Ecto neural progenitor cell (in vitro differentiated cells): ENCODE data around the gene SEMA3A.
"Not testable (repeated sequence)": the region's sequence is repeated elsewhere in the genome, so short reads cannot be mapped to it uniquely, and the experiment has no call there.

Experiments used
- DNase-seq: peaks from one replicate; pipeline ENCODE4 v3.0.0-alpha.2; 2018; ENCODE audit warnings: low spot score

The SEMA3A gene

DNA sequence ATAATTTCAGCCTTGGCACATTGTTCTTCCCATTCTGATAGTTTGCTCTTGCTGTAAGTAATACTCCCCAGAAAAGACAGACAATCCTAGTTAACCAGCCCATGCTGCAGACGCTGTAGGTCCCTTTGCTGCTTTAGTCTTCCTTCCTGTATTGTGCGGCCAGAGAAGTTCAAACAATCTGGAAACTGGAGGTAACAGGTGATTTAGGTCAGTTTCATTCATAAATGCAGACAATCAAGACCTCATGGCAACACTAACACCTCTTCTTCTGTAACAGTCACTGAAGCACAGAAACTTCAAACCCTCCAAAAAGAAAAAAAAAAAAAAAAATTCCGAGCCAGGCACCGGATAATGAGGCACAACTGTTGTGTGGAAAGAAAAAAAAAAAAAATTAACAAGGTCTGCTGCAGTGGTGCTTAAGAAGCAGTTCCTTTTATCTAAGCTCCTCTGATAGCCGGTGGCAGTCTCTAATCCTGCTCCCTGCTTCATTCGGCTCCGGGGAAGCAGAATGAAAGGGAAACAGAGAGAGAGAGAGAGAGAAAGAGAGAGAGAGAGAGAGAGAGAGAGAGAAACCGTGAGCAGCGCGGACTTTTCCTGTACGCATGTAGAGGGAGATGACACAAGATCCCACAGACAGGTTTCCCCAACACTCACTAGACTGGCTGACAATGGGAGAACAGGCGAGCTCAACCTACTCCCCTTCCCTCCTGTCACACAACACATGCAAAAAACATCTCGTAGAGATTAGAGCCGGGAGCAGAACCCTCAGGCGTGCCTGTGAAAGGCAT, at the start of gene SEMA3A:
TSS of gene SEMA3A (minus strand) at position 306 of the 788 bp plus-strand sequence. CDS start at position 103, 203 bp downstream.
- DNase-seq: peak; percentile 62

- not testable (repeated sequence) for DNase-seq
Observed at GRCh38 chr7:84243037-84243436, 48.4 kb upstream of the SEMA3A start.

- DNase-seq: no peak
Observed at GRCh38 chr7:84238596-84238995, 44.0 kb upstream of the SEMA3A start.

DNA sequence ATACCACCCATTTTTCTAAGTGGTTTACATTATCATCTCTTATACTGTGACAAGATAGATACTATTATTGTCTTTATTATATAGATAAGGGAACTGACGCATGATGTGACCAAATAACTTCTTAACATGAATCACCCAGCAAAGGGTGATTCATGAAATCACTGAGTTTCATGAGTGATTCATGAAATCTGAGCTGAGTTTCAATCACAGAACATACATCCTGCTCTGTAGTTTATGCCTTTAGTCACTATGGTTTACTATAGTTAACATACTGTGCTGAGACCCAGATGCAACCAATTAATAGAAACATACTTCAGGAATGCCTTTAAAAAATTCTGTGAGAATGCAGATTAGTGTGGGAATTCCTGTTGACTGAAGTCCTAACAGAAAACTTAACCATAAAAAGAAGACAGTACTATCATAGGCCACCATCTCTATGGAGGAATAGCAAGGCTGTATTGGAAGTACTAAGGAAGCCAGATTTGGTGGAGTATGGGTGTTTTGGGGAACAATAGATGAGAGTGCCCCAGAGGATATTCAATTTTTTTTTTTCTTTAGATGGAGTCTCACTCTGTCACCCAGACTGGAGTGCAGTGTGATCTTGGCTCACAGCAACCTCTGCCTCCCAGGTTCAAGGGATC, 43.1 kb upstream of the SEMA3A start:
- DNase-seq: no peak

DNA sequence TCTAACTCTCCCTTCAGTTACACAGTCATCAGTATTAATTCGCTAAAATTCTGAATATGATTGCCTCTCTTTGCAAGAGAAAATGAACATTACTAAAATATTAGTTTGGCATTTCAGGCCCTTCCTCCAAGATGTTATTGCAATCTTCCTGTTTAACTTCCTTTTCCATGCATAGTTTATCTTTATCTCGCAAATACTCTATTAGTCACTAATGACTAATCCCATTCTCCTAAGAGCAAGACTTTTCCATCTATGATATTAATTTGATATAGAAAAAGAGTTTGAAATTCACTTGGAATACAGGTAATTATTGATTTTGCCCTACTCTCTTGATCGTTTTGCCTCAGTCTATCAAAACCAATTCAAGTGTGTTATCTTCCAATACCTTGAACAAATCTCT, 41.8 kb upstream of the SEMA3A start:
- no peak for DNase-seq

DNA sequence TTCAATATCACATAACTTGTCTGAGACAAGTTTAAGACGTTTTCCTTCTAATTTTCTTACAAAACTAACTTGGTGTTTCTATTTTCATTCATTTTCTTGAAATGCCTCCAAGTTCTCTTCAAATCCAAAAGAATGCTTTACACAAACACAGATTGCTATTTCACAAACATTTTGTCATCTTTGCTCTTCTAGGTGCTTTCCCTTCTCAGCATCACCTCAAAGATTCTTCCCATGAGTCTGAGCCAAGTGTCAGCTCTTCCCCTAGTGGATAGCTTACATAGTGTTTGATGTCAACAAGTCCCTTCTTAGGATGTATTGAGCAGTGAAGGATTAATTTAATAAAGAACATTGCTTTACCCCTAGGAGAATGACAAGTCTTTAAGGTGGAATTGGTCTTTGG, 38.1 kb upstream of the SEMA3A start:
- no peak for DNase-seq

DNA sequence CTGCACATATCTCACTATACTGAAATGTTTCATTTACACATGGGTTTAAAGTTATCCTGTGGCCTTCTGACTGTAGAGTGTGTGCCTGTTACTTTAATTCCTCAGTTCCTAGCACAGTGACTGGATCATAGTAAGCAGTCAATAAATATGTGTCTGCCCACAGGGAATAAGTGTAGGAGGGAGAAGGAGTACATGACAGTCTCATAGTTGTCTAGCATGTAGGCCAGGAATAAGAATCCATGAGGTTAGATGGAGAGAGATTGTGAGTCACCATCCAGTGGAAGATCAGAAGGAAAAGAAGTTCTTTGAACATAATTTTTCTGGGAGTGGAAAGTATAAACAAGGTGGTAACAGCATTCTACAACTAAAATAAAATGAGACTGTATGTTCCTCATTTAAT, 36.6 kb upstream of the SEMA3A start:
- no peak for DNase-seq

- DNase-seq: no peak
Observed at GRCh38 chr7:84230491-84230890, 35.9 kb upstream of the SEMA3A start.

DNA sequence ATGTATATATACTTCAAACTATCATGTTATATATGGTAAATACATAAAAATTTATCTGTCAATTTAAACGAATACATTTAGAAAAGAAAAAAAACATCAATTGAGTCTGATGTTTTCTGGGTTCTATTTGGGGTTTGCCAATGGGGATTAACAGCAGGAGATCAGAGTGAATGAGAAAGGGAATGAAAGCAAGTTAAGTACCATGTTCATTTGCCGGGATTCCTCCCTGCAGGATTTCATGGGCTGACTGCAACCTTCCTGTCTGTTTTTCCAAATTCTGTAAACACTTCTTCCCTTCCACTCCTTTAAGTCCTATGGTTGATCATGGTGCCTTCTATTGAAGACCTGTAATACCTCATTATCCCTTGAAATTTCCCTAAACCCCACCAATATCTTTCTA, 33.9 kb upstream of the SEMA3A start:
- no peak for DNase-seq

DNA sequence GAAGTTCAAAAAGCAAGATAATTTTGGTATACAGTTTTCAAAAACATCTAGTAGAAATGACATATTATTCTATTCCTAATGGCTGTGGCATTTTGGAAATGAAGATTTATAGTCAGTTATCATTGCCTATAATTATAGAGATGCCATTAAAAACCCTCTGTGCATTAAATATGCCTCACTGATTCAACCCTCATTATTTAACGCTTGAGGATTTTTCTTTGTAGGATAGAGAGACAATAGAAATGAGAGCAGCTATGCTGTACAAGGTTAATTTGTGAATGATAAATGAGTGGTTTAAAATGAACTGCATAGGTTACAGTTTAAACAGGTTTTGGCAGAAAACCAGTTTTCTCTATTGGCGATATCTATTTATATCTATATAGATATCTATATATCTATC, 32.2 kb upstream of the SEMA3A start:
- no peak for DNase-seq

DNA sequence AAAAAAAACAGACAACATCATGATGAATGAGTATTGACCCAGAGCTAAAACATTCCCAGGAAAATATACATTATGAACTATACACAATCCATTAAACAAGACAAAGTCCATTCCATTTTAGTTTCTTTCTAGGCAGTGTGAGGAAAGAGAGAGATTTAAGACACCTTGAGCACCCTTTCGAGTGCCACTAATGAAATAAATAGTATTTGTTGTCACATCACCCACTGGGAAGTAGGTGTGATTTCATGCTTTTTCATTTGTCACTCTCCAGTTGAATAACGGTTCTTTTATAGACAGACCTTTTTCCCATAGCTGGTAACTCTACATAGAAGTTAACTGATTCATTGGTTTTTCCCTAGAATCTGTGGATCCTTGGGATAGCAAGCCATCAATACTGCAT, 29.9 kb upstream of the SEMA3A start:
- DNase-seq: no peak

DNA sequence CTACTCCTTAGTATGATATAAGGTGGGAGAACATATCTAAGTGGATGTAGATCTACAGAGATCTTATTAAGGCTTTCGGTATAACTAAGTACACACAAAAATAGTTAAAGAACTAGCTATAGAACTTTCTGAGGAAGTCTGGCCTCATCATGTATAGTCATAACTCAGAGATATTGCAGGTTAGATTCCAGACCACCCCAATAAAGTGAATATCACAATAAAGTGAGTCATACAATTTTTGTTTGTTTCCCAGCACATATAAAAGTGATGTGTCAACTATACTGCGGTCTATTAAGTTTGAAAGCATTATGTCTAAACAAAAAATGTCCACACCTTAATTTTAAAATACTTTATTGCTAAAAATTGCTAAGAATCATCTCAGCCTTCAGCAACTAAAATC, 24.7 kb upstream of the SEMA3A start:
- DNase-seq: no peak

GRCh38 chr7:84218681-84219080, 24.1 kb upstream of the SEMA3A start:
- DNase-seq: no peak

DNA sequence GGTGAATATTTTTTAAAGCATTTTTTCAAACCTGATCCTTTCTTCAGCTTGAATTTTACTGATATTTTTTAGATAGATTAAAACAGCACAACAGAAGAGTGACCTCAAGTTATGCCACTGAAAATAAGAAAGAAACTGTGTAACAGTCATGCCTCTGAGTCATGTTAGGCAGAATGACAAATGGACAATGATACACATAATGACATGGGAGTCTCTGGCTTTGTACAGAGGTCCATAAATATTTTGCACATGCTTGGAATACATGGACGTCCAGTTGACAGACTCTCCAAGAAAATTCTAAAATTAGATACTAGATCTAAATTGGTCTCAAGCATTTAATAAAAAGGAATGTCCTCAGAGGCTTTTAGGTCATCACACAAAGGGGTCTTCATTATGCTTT, 21.9 kb upstream of the SEMA3A start:
- no peak for DNase-seq

DNA sequence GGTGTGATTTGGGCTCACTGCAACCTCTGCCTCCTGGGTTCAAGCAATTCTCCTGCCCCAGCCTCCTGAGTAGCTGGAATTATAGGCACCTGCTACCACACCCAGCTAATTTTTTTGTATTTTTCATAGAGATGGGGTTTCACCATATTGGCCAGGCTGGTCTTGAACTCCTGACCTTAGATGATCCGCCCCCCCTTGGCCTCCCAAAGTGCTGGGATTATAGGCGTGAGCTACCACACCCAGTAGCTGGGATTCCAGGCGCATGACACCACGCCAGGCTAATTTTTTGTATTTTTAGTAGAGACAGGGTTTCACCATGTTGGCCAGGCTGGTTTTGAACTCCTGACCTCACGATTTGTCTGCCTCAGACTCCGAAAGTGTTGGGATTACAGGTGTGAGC, 20.2 kb upstream of the SEMA3A start:
- not testable (repeated sequence) for DNase-seq

DNA sequence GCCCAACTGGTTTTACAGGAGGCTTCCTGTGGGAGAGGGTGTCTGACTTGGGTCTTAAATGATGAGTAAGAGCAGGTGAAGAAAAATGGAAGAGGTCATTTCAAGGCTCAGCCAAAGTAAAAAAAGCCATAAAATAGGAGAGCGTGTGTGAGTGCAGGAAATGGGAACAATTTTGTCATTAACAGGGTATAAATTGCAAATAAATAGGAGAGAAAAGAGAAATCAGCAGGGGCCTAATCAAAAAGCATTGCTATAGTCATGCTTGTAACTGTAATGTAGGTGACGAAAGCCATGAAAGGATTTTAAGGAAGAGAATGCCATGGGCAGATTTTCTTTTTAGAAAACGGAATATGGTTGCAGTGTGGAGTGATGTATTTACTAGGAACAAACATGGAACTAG, 15.7 kb upstream of the SEMA3A start:
- DNase-seq: no peak

GRCh38 chr7:84209006-84209405, 14.4 kb upstream of the SEMA3A start:
- no peak for DNase-seq

DNA sequence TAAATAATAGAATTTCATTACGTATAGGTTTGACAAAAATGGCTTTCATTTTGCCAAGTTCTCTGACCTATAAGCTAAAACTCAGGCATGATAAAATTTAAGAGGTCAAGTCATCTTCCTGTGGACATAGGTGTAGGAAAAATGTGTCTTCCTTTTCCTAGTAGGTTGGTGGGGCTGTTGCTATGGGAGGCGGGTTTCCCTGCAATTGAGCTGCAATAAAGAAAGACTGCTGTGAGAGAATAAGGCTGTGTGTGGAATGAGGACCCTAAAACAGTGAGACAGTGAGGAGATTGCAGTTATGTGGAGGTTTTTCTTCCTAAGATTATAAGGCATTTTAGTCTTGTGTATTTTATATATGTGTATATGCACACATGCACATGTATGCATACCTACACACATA, 13.0 kb upstream of the SEMA3A start:
- DNase-seq: no peak

DNA sequence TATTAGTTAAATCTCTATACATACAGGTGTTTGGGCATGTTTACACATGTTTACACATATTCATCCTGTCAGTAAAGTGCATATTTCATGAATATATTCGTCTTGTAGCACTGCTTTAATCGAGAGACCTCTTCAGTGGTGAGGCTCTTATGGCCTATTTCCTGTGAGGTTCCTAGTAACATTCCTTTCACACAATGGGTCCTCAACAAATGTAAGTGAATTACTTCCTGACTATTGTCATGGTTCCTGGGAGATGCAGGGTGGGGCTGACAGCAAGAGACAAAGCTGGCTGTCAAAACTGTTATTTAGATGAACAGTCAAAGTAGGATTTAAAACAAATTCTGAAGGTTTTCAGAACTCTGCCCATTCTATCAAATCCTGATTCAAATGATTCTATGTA, 12.4 kb upstream of the SEMA3A start:
- DNase-seq: no peak

- DNase-seq: no peak
Observed at GRCh38 chr7:84204655-84205054, 10.1 kb upstream of the SEMA3A start.

DNA sequence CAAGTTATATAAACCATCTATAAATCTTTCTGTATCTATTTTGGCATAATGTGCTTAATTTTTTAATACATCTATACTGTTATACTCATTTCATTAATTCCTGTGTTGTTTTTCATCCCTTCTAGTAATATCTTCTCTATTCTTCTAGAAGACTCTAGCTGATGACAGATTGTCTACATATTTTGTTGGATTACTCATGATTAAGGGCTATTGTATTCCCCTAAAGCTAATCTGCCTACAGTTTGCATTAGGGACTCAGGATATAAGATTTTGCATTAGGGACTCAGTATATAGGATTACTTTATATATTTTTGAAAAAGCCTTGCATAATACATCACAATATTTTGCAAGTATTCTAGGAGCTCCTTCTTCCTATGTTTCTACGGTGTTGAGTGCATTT, 8.3 kb upstream of the SEMA3A start:
- no peak for DNase-seq

DNA sequence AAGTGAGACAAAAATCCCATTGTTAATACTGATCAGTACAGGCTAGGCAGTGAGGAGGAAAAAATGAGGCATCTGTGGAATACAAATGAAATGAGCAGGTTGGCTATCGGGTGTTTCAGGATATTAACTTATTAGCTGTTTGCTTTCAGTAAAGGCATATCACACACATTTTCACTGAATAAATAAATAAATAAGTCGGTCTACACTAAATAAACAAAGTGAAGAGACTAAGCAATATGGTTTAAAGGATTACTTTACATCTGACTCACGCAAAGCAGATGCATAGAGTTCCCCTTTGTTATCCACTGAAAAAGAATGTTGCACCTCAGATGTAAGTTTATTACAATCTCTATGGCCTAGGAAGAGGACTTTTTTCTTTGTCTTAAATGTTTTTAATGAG, 6.3 kb upstream of the SEMA3A start:
- DNase-seq: no peak

GRCh38 chr7:84199216-84199615, 4.6 kb upstream of the SEMA3A start:
- DNase-seq: no peak

- DNase-seq: peak; percentile 43
Observed at GRCh38 chr7:84196084-84196503, 1.5 kb upstream of the SEMA3A start.
